ENCODE results near the gene EZH1.

EZH1 gene

DNA sequence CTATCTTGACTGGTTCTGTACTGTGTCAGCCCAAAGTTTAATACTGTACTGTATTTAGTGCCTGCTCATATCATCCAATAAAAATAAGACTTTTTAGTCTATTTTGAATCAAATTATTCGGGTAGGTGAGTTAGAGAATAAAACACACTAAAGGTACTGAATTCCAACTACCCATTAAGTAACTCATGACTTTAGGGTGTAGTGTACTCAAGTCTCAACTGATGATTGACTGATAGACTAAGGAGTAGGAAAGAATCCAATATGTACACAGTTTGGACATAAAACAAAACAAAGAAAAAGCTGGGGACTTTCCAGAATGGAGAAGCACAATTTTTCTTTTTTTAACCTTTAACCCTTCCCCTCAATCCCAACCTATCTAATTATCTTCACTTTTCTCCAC, 4.1 kb downstream of the EZH1 start:
- Histone ChIP-seq H3K9me3 (ENCODE audit: insufficient read depth, low read length) (peaks cover 8% of the 10 kb centered on the region), H3K4me1 (ENCODE audit: insufficient read depth, insufficient read length) (peaks cover 8% of the 10 kb centered on the region), H3K9ac (ENCODE audit: insufficient read length, low read depth) (no peak overlapping the region), H3K27me3 (ENCODE audit: insufficient read depth, insufficient read length) (peaks cover 8% of the 10 kb centered on the region), H3K36me3 (ENCODE audit: insufficient read depth, insufficient read length, low read length) (no peaks in the 10 kb centered on the region), H3K4me3 (ENCODE audit: insufficient read length, low read depth) (no peak overlapping the region)
- no peak for DNase-seq (ENCODE audit: low read depth, low spot score)
- no peak for TF ChIP-seq ZNF274 (IDR thresholded peaks at IDR 0.05; ENCODE audit: low read depth, low read length)
- TF ChIP-seq SUZ12 (IDR thresholded peaks at IDR 0.05; ENCODE audit: extremely low read depth, insufficient read depth, insufficient read length): no peak
- TF ChIP-seq YY1 (IDR thresholded peaks at IDR 0.05; ENCODE audit: insufficient read depth, insufficient read length): no peak

DNA sequence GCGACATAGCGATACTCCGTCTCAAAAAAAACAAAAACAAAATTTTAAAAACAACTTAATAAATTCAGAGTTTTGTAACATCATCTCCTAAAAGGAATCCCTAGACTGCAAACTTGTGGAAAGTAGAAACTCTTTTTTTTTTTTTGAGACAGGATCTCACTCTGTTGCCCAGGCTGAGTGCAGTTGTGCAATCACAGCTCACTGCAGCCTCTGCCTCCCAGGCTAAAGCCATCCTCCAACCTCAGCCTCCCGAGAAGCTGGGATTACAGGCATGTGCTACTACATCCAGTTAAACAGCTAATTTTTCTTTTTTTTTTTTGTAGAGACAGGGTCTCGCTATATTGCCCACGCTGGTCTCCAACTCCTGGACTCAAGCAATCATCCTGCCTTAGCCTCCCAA, 19.7 kb downstream of the EZH1 start:
- DNase-seq (ENCODE audit: low read depth, low spot score): no peak
- no peaks in the 10 kb centered on the region for H3K9me3 ChIP-seq (ENCODE audit: insufficient read depth, low read length)
- H3K4me1 ChIP-seq (ENCODE audit: insufficient read depth, insufficient read length): no peaks in the 10 kb centered on the region
- peaks cover 26% of the 10 kb centered on the region for H3K36me3 ChIP-seq (ENCODE audit: insufficient read depth, insufficient read length, low read length)
- H3K9ac ChIP-seq (ENCODE audit: insufficient read length, low read depth): no peak overlapping the region
- TF ChIP-seq SUZ12 (IDR thresholded peaks at IDR 0.05; ENCODE audit: extremely low read depth, insufficient read depth, insufficient read length) (no peak), ZNF274 (IDR thresholded peaks at IDR 0.05; ENCODE audit: low read depth, low read length) (no peak), YY1 (IDR thresholded peaks at IDR 0.05; ENCODE audit: insufficient read depth, insufficient read length) (no peak)
- no peak overlapping the region for H3K4me3 ChIP-seq (ENCODE audit: insufficient read length, low read depth)
- no peaks in the 10 kb centered on the region for H3K27me3 ChIP-seq (ENCODE audit: insufficient read depth, insufficient read length)

DNA sequence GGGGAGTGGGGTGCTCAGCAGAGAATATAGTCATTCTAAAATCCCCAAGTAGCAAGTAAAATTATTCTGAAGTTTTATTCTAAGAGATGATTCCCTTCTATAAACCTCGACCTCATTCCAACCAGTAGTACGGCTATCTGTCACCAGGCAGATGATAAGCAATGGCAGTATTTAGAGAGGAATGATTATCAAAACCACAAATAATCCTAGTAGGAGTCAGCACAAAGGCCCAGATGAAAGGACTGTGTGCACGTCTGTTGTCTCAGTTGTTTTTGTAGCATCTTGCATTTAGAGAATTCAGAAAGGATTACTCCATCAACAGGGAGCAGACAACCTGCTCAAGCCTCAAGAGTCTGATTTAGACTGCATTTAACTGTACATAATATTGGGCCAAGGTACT, 21.2 kb downstream of the EZH1 start:
- TF ChIP-seq ZNF274 (IDR thresholded peaks at IDR 0.05; ENCODE audit: low read depth, low read length) (no peak), SUZ12 (IDR thresholded peaks at IDR 0.05; ENCODE audit: extremely low read depth, insufficient read depth, insufficient read length) (no peak), YY1 (IDR thresholded peaks at IDR 0.05; ENCODE audit: insufficient read depth, insufficient read length) (no peak)
- no peaks in the 10 kb centered on the region for H3K4me1 ChIP-seq (ENCODE audit: insufficient read depth, insufficient read length)
- no peaks in the 10 kb centered on the region for H3K9me3 ChIP-seq (ENCODE audit: insufficient read depth, low read length)
- no peak overlapping the region for H3K9ac ChIP-seq (ENCODE audit: insufficient read length, low read depth)
- H3K36me3 ChIP-seq (ENCODE audit: insufficient read depth, insufficient read length, low read length): peaks cover 41% of the 10 kb centered on the region
- DNase-seq (ENCODE audit: low read depth, low spot score): no peak
- H3K27me3 ChIP-seq (ENCODE audit: insufficient read depth, insufficient read length): no peaks in the 10 kb centered on the region
- H3K4me3 ChIP-seq (ENCODE audit: insufficient read length, low read depth): no peak overlapping the region

DNA sequence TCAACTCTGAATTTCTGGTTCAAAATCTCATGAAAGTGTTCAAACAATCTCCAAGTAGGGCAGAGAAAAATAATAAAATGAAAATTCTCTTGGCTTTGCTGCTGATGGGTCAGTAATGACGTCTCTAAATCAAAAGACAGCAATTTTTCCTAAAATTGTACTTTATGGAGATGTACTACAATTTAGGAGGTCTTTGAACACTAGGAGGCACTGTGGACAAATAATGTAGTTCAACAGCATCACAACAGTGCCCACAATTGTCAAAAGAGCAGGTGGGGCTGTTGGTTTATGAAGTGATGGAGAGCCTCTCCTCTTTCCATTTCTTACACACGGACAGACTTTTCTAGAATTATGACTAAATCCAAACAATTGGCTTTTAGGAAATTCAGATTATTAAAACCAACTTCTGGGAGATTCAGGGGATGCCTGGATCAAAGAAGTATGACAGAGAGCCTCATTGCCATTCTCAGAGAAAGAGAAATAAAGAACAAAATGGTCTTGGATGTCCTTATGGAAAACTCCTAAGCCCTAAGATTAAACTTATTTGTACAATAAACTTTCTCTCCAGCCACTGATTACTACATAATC, 23.8 kb downstream of the EZH1 start:
- H3K4me1 ChIP-seq (ENCODE audit: insufficient read depth, insufficient read length): no peaks in the 10 kb centered on the region
- no peak overlapping the region for H3K9ac ChIP-seq (ENCODE audit: insufficient read length, low read depth)
- no peaks in the 10 kb centered on the region for H3K9me3 ChIP-seq (ENCODE audit: insufficient read depth, low read length)
- no peaks in the 10 kb centered on the region for H3K27me3 ChIP-seq (ENCODE audit: insufficient read depth, insufficient read length)
- no peak for TF ChIP-seq YY1 (IDR thresholded peaks at IDR 0.05; ENCODE audit: insufficient read depth, insufficient read length)
- no peak for TF ChIP-seq SUZ12 (IDR thresholded peaks at IDR 0.05; ENCODE audit: extremely low read depth, insufficient read depth, insufficient read length)
- TF ChIP-seq ZNF274 (IDR thresholded peaks at IDR 0.05; ENCODE audit: low read depth, low read length): no peak
- H3K4me3 ChIP-seq (ENCODE audit: insufficient read length, low read depth): no peak overlapping the region
- peak; percentile 36 for DNase-seq (ENCODE audit: low read depth, low spot score)
- H3K36me3 ChIP-seq (ENCODE audit: insufficient read depth, insufficient read length, low read length): peaks cover 47% of the 10 kb centered on the region

DNA sequence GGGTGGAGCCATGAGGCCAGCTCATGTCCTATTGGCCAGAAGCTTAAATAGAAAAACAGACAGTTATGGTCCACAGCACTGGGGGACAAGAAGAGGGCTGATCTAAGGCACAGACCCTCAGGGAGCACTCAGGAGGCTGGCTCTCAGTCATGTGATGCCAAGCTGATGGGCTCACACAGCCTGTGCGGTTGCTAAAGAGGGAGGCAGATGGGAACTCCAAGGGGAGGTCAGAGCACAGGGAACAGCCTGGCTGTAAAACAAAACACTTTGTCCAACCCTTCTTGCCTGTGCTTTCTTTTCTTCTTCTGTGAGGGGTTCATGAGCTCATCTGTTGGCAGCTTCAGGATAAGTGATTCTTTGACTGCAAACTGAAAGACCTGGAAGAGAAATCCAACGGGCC, 35.3 kb downstream of the EZH1 start:
- TF ChIP-seq YY1 (IDR thresholded peaks at IDR 0.05; ENCODE audit: insufficient read depth, insufficient read length) (no peak), ZNF274 (IDR thresholded peaks at IDR 0.05; ENCODE audit: low read depth, low read length) (no peak), SUZ12 (IDR thresholded peaks at IDR 0.05; ENCODE audit: extremely low read depth, insufficient read depth, insufficient read length) (no peak)
- H3K4me1 ChIP-seq (ENCODE audit: insufficient read depth, insufficient read length): no peaks in the 10 kb centered on the region
- no peak for DNase-seq (ENCODE audit: low read depth, low spot score)
- H3K9me3 ChIP-seq (ENCODE audit: insufficient read depth, low read length): no peaks in the 10 kb centered on the region
- H3K36me3 ChIP-seq (ENCODE audit: insufficient read depth, insufficient read length, low read length): peaks cover 67% of the 10 kb centered on the region
- no peaks in the 10 kb centered on the region for H3K27me3 ChIP-seq (ENCODE audit: insufficient read depth, insufficient read length)
- H3K9ac ChIP-seq (ENCODE audit: insufficient read length, low read depth): no peak overlapping the region
- H3K4me3 ChIP-seq (ENCODE audit: insufficient read length, low read depth): no peak overlapping the region

DNA sequence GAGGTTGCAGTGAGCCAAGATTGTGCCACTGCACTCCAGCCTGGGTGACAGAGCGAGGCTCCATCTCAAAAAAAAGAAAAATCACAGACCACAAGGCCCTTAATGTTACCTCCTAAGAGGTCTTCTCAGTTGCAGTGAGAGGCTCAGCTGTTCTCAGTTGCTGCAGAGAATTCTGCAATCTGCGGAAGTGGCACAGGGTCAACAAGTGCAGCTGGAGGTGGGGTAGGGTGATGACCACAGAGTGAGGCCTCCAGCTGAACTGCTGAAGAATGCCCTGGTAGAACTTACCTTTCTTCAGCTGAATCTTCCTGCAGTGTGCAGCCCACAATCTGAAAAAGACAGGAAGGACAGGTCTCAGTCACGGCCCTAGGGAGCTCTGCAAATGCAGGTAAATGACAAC, 36.3 kb downstream of the EZH1 start:
- peaks cover 74% of the 10 kb centered on the region for H3K36me3 ChIP-seq (ENCODE audit: insufficient read depth, insufficient read length, low read length)

DNA sequence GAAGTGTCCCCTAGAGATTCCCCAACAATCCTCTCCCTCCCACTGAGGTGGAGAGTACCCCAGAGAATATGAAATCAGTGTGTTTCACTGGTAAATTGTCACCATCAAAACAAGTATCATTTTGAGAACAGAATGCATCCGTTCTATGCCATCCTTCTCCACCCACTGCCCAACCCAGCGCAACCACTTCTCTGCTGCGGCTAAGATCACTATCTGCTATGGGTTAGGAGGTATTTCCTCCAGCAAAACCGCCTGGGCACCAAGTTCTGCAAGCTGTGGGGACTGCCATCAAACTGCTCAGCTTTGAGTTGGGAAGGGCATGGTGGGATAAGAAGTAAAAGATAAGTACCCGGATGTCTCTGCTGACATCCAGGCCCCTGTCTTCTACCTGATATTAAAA, 38.1 kb downstream of the EZH1 start:
- H3K36me3 ChIP-seq (ENCODE audit: insufficient read depth, insufficient read length, low read length): peaks cover 74% of the 10 kb centered on the region
- H3K9ac ChIP-seq (ENCODE audit: insufficient read length, low read depth): no peak overlapping the region
- TF ChIP-seq SUZ12 (IDR thresholded peaks at IDR 0.05; ENCODE audit: extremely low read depth, insufficient read depth, insufficient read length) (no peak), ZNF274 (IDR thresholded peaks at IDR 0.05; ENCODE audit: low read depth, low read length) (no peak), YY1 (IDR thresholded peaks at IDR 0.05; ENCODE audit: insufficient read depth, insufficient read length) (no peak)

More for the DNA sequence above, 36.3 kb downstream of the EZH1 start:
- H3K4me1 ChIP-seq (ENCODE audit: insufficient read depth, insufficient read length): no peaks in the 10 kb centered on the region
- H3K4me3 ChIP-seq (ENCODE audit: insufficient read length, low read depth): no peak overlapping the region
- no peaks in the 10 kb centered on the region for H3K9me3 ChIP-seq (ENCODE audit: insufficient read depth, low read length)
- no peak for DNase-seq (ENCODE audit: low read depth, low spot score)
- H3K27me3 ChIP-seq (ENCODE audit: insufficient read depth, insufficient read length): no peaks in the 10 kb centered on the region
- H3K9ac ChIP-seq (ENCODE audit: insufficient read length, low read depth): no peak overlapping the region
- no peak for TF ChIP-seq YY1 (IDR thresholded peaks at IDR 0.05; ENCODE audit: insufficient read depth, insufficient read length)
- no peak for TF ChIP-seq SUZ12 (IDR thresholded peaks at IDR 0.05; ENCODE audit: extremely low read depth, insufficient read depth, insufficient read length)
- TF ChIP-seq ZNF274 (IDR thresholded peaks at IDR 0.05; ENCODE audit: low read depth, low read length): no peak

More for the DNA sequence above, 38.1 kb downstream of the EZH1 start:
- no peaks in the 10 kb centered on the region for H3K27me3 ChIP-seq (ENCODE audit: insufficient read depth, insufficient read length)
- H3K9me3 ChIP-seq (ENCODE audit: insufficient read depth, low read length): no peaks in the 10 kb centered on the region
- DNase-seq (ENCODE audit: low read depth, low spot score): no peak
- H3K4me1 ChIP-seq (ENCODE audit: insufficient read depth, insufficient read length): no peaks in the 10 kb centered on the region
- no peak overlapping the region for H3K4me3 ChIP-seq (ENCODE audit: insufficient read length, low read depth)
